ENCODE measurements around the gene SMOC2. TPM values are rescaled to one million over a fixed set of nuclear protein-coding genes. Genes with fewer than 3 reads are reported as not detected.

Gene SMOC2
- total RNA-seq, 1 experiment from 2014 or later = not detected

DNA sequence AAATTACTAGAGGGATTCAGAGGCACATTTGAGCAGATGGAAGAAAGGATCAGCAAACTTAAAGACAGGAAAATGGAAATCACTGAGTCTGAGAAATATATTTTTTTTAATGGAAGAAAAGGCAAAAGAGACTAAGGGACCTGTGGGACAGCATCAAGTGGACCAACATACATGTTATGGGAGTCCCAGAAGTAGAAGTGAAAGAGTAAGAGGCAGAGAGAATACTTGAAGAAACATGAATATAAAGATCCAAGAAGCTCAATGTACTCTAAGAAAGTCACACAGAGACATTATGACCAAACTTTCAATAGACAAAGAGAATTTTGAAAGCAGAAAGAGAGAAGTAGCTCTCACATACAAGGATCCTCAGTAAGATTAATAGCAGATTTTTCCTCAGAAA is 39.5 kb downstream of the SMOC2 start:
- no peak for DNase-seq (ENCODE audit: low read depth)

DNA sequence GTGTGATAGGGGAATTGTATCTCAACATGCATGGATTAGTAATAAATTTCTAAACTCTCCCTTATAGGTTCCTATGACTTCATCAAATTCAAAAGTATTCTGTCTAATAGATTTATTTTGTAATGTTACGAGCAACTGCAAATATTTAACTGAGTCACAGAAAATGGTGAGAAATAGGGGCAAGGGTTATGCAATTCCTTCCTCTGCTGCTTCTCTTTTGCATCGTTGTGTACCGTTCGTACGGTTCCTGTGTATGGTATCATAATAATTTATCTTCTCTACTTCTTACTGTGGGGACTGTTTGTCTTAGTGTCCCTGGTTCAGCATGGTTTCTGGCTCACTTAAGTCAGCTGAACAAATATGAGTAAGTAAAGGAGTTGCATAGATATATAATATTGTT is 44.8 kb downstream of the SMOC2 start:
- no peak for DNase-seq (ENCODE audit: low read depth)

DNA sequence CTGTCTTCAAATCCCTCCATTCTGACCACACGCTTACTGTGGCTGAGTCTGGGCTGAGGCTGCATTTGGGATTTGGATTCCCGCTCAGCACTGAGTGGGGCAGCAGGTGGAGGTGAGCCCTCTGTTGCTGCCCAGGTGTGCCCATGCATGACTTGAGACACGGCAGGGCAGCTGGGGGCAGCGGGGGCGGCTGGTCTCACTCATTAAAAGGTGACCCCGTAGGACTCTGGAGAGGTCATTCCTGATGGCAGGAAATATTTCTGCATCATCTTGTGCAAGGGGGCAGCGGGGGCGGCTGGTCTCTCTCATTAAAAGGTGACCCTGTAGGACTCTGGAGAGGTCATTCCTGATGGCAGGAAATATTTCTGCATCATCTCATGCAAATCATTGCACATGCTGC is 49.8 kb downstream of the SMOC2 start:
- no peak for DNase-seq (ENCODE audit: low read depth)

- no peak for DNase-seq (ENCODE audit: low read depth)
Measured at GRCh38 chr6:168493976-168494375, 53.0 kb downstream of the SMOC2 start.

DNA sequence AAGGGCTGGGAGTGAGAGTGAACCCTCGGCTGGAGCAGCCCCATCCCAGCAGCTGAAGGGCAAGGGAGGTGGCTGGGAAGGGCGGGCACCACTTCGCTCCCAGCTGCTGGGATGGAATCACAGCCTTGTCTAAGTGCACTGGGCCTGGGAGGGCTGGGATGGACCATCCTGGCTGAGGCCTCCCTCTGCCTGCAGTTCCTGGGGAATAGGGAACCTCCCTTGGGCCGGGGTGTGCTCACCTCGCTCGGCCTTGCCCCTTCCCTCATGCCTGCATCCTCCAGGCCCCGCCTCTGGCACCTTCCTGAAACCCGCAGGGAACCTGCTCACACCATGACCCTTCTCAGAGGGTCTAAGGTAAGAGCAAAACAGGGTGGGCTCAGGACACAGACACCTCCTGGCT is 53.7 kb downstream of the SMOC2 start:
- no peak for DNase-seq (ENCODE audit: low read depth)

GRCh38 chr6:168495133-168495532 is 54.1 kb downstream of the SMOC2 start:
- no peak for DNase-seq (ENCODE audit: low read depth)

DNA sequence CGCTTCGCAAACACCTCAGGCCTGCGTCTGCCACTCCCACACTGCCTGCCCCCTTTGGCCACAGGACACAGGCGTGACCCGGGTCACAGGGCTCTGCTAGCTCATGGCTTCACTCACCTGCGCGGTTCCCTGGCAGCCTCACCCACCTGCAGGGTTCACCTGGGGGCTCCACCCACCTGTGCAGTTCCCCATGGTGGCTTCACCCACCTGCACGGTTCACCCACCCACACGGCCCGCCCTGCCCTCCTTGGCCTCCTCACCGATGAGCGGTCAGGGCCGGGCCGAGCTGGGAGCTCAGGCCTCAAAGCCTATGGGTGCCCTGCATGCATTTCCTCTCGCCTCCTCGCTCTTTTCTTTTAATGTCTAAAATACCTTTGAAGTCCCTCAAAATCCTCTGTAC is 54.7 kb downstream of the SMOC2 start:
- no peak for DNase-seq (ENCODE audit: low read depth)

DNA sequence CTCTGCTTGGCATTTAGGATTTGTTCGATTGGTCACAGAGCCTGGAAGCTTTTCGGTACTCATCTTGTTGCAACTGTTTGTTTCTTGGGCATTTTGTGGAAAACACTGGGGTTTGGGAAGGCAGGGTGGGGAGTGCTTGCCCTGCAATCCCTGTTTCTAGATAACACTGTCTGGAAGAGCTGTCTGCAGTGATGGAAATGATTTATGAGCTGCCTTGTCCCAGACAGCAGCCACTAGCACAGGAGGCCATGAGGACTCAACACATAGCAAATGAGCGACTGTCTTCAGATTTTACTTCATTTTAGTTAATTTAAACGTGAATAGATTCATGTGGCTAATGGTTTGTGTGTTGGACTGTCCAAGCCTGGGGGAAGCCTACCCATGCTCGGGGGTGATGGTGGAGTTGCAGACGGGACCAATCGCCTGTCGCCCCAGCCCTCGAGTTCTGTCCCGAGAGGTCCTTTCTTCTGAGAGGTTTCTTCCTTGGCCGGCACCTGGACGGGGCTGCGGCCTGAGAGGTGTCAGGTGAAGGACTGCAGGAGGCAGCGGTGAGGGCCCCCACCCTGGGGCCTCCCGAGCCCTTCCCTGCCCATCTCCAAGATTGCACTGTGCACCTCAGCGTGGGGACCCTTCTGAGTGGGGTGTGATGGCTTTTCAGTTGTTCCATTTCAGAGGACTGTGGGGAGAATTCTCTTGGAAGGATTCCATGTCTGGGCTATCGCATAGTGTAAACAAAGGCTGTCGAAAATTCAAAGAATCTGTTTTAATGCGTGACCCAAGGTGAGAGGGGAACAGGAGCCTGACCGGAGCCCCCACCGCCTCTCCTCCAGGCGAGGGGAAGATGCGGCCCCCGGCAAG is 55.4 kb downstream of the SMOC2 start:
- DNase-seq (ENCODE audit: low read depth) = no peak

GRCh38 chr6:168496997-168497331 is 56.0 kb downstream of the SMOC2 start:
- DNase-seq (ENCODE audit: low read depth) = no peak

DNA sequence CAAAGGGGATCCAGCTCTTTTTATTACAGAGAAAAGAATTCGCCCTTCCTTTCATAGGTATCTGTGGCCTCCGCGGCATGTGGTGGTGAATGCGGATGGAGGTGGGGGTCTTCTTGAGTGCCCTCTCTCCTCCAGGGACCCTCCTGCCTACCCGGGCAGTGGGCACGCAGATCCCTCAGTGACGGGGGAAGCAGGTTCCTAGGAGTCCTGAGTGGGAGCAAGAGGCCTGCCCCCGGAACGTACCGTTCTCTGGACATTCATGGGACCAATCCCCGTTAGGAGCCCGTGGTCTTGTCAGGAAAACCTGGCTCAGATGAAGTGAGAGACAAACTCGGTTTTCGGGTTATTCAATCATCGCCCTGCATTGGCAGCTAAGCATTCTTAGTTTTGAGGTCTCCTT is 56.4 kb downstream of the SMOC2 start:
- no peak for DNase-seq (ENCODE audit: low read depth)

DNA sequence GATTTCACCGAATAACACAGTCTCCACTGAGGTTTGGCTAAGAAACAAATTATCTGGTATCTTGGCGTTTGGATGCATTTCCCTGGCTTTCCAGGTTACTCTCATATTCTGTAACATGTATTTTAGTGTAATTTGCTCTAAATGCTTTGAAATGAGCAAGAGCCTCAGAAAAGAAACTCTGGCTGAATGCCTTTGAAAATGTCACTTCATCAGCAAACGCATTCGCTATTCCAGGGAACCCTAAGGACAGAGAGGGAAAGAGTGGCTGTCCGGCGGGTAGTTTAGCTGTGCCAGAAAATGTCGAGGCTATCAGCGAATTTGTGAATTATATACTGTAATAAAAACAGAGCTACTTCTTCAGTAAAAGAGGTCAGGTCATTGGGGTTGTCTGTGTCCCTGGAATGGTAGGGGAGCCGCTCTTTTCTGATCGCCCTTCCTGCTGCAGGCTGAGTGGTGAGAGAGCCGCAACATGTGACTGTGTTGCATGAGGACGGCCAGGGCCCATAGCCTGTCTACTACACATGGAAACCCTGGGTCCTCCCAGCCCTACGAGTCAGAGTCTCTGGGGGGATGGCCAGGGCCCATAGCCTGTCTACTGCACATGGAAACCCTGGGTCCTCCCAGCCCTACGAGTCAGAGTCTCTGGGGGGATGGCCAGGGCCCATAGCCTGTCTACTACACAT is 57.3 kb downstream of the SMOC2 start:
- no peak for DNase-seq (ENCODE audit: low read depth)

DNA sequence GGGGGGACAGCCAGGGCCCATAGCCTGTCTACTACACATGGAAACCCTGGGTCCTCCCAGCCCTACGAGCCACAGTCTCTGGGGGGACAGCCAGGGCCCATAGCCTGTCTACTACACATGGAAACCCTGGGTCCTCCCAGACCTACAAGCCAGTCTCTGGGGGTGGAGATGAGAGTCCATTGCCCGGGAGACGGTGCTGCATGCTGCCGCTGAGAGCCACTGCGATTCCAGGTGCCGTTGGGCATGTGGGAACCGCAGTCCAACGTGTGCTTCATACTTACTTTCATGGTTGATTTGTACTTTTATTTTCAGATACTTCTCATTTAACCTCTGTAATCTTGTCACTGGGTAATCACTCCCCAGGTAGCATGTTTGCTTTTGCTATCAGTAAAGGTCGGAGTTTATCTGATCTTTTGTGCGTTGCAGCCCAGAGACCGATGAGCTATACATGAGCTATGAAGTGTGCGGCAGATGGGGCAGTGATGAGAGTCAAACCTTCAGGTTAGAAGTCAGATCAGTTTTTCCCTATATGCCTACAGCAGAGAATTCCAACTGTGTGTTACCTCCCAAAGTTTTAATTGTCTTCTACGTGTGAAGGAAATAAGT is 58.2 kb downstream of the SMOC2 start:
- no peak for DNase-seq (ENCODE audit: low read depth)

- no peak for DNase-seq (ENCODE audit: low read depth)
Measured at GRCh38 chr6:168500519-168500918, 59.5 kb downstream of the SMOC2 start.

- DNase-seq (ENCODE audit: low read depth) = no peak
Measured at GRCh38 chr6:168501561-168501960, 60.6 kb downstream of the SMOC2 start.

GRCh38 chr6:168504366-168504765 is 63.4 kb downstream of the SMOC2 start:
- DNase-seq (ENCODE audit: low read depth) = no peak

DNA sequence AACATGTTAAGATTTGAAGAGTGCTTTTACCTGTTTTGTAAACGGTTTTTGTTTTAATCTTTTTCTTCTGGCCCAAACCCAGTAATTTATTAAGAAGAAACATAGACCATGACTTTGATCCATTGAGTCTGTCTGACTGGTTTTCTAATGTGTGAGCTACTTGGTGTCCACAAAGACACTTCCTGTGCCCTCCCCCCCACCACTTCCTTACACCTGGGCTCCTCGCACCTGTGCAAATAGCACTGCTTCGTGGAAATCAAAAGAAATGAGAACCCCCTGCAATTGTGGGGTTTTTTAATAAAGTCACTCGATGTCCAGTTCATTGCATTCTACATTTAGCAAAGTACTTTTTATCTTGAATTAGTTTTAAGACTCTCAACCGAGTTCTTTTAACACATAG is 65.5 kb downstream of the SMOC2 start:
- DNase-seq (ENCODE audit: low read depth) = no peak

DNA sequence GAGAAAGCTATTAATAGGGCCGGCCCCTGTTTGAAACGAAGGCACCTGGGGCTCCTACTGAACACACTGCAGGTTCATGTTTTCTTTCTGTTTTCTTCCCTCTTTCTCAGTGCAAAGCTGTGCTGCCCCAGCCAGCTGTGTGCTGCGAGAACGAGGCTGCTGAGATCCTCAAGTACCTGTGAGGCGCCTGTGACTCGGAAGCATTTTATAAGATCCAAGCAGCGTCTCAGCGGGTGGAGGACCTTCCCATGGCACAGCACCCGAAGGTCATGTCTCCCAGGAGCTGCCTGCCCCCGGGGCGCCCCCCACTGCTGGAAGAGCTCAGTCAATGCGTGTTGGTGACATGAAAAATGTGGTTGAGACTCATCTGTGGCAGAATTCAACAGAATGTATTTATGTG is 66.3 kb downstream of the SMOC2 start:
- DNase-seq (ENCODE audit: low read depth) = no peak

DNA sequence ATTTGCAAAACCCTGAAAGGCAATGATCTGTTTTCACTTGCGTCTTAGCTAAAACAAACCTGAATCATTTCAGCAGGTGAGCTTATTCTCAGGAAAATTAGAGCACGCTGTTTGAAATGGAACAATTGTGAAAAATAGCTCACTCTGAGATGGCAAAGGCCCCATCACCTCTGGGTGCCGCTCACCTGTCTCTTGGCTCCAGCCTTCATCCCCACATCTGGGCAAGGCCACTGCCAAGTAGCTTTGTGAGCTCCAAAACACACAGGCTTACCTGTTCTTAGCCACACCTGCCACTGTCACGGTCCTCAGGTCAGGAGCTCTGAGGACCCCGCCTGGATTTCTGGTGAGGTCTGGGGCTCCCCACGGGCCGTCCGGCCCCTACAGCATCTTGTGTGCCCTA is 66.7 kb downstream of the SMOC2 start:
- no peak for DNase-seq (ENCODE audit: low read depth)

GRCh38 chr6:168508903-168509302 is 67.9 kb downstream of the SMOC2 start:
- no peak for DNase-seq (ENCODE audit: low read depth)

GRCh38 chr6:168513766-168514165 is 72.8 kb downstream of the SMOC2 start:
- DNase-seq (ENCODE audit: low read depth) = no peak

DNA sequence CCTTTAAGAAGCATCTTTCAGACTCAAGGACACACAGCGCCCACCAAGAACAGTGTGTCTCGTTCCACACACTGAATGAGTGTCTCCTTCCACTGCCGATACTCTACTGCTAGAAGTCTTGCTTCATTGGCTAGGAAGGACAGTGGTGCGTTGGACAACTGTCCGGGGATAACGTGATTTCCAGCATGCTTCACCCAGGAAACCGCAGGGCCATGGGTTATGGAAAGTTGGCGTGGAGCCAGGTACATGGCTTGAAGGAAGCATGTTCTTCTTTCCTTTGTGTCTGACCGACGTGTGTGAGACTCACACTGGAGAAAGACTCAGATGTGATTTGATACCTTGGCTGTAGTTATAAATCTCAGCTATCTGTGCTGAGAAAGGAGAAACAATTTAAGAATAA is 73.2 kb downstream of the SMOC2 start:
- no peak for DNase-seq (ENCODE audit: low read depth)

GRCh38 chr6:168515376-168515775 is 74.4 kb downstream of the SMOC2 start:
- DNase-seq (ENCODE audit: low read depth) = no peak

All from HT1080 (cell line).